IPS-NIHi11 (cell line): ENCODE results near the gene GALNT9.
A peak's percentile ranks its signal among the peaks of the same experiment; 100 is the strongest.
"Not testable (repeated sequence)": the region's sequence is repeated elsewhere in the genome, so short reads cannot be mapped to it uniquely, and the experiment has no call there.

Experiments
- DNase-seq: peaks from one replicate; pipeline ENCODE4 v3.0.0; 2012; ENCODE audit warnings: mixed read lengths, low spot score

GALNT9 gene

GRCh38 chr12:132155771-132156572 lies 173.4 kb downstream of the GALNT9 start:
- DNase-seq, result no peak

GRCh38 chr12:132154941-132155770 lies 174.2 kb downstream of the GALNT9 start:
- DNase-seq, result no peak

GRCh38 chr12:132154341-132154761 lies 175.0 kb downstream of the GALNT9 start:
- DNase-seq, result no peak

GRCh38 chr12:132153501-132154340 lies 175.7 kb downstream of the GALNT9 start:
- peak; percentile 98 for DNase-seq

- no peak for DNase-seq
Measured at GRCh38 chr12:132152953-132153352, 176.4 kb downstream of the GALNT9 start.

GRCh38 chr12:132152411-132152821 lies 177.0 kb downstream of the GALNT9 start:
- DNase-seq, result no peak

GRCh38 chr12:132151766-132152410 lies 177.5 kb downstream of the GALNT9 start:
- no peak for DNase-seq

GRCh38 chr12:132151145-132151765 lies 178.1 kb downstream of the GALNT9 start:
- DNase-seq, result no peak

GRCh38 chr12:132150780-132151144 lies 178.6 kb downstream of the GALNT9 start:
- no peak for DNase-seq

GRCh38 chr12:132149526-132149925 lies 179.9 kb downstream of the GALNT9 start:
- not testable (repeated sequence) for DNase-seq

- DNase-seq, result no peak
Measured at GRCh38 chr12:132148368-132149045, 180.9 kb downstream of the GALNT9 start.

- no peak for DNase-seq
Measured at GRCh38 chr12:132147423-132148367, 181.7 kb downstream of the GALNT9 start.

- DNase-seq, result no peak
Measured at GRCh38 chr12:132146772-132147422, 182.5 kb downstream of the GALNT9 start.
